OCI-LY7 (cell line): ENCODE measurements around the gene NTF4. TPM values are rescaled to one million over a fixed set of nuclear protein-coding genes. Genes with fewer than 3 reads are reported as not detected.

Source experiments
- BruUV-seq: library from RNA; stranded (reverse); fragments of 400-500 nt; replicated peaks from 2 replicates; lab custom pipeline; 2021; lab: Mats Ljungman, UMichigan
- CTCF ChIA-PET: fragments of 300-600 bp; sonication (Branson Sonifier 250); formaldehyde crosslinking; loops from one replicate; lab custom pipeline; 2022; ENCODE audit warnings: antibody characterized with exemption; ENCODE audit not compliant: unreplicated experiment; lab: Charles Lee
- POLR2A ChIA-PET: fragments of 300-600 bp; sonication (Branson Sonifier 250); formaldehyde crosslinking; loops from one replicate; lab custom pipeline; 2022; ENCODE audit warnings: antibody characterized with exemption; lab: Charles Lee
- DNase-seq: peaks from one replicate; pipeline ENCODE4 v3.0.0-alpha.2; 2015; ENCODE audit warnings: low spot score
- H2AFZ ChIP-seq: fragments of 200-600 bp; sonication (generic), shearing (Covaris generic); 2 replicates; pipeline ENCODE4 v1.6.1; 2014; ENCODE audit warnings: mild to moderate bottlenecking, antibody characterized with exemption, low read length, moderate library complexity
- H3K27ac ChIP-seq: fragments of 200-600 bp; sonication (generic); 2 replicates; pipeline ENCODE4 v1.5.1; 2014; ENCODE audit warnings: mixed run types, low read depth, mild to moderate bottlenecking, moderate library complexity, low read length, inconsistent platforms; ENCODE audit not compliant: poor library complexity, severe bottlenecking
- H3K36me3 ChIP-seq: fragments of 200-600 bp; sonication (generic); 2 replicates; pipeline ENCODE4 v1.6.1; 2014; ENCODE audit warnings: mild to moderate bottlenecking, antibody characterized with exemption, low read length, moderate library complexity, mixed read lengths; ENCODE audit not compliant: insufficient read depth
- H3K4me1 ChIP-seq: fragments of 200-600 bp; sonication (generic); 2 replicates; pipeline ENCODE4 v1.5.1; 2014; ENCODE audit warnings: mild to moderate bottlenecking, low read length; ENCODE audit not compliant: insufficient read depth, poor library complexity, severe bottlenecking
- H3K4me2 ChIP-seq: fragments of 200-600 bp; sonication (generic); 2 replicates; pipeline ENCODE4 v1.6.1; 2014; ENCODE audit warnings: mild to moderate bottlenecking, low read length
- H3K4me3 ChIP-seq: fragments of 200-600 bp; sonication (generic); 2 replicates; pipeline ENCODE4 v1.5.1; 2014; ENCODE audit warnings: mild to moderate bottlenecking, low read depth, low read length; ENCODE audit not compliant: poor library complexity, severe bottlenecking
- H3K79me2 ChIP-seq: fragments of 200-600 bp; sonication (generic); 2 replicates; pipeline ENCODE4 v1.6.1; 2016; ENCODE audit warnings: low read depth, mild to moderate bottlenecking, low read length, moderate library complexity, mixed read lengths; ENCODE audit not compliant: insufficient read depth
- H3K9me2 ChIP-seq: fragments of 200-600 bp; sonication (generic); 2 replicates; pipeline ENCODE4 v1.6.1; 2016; ENCODE audit warnings: mild to moderate bottlenecking, low read length, mixed read lengths; ENCODE audit not compliant: insufficient read depth
- H3K9me3 ChIP-seq: fragments of 200-600 bp; sonication (generic); 2 replicates; pipeline ENCODE4 v1.6.1; 2014; ENCODE audit warnings: mild to moderate bottlenecking, mixed run types, low read length, mixed read lengths
- H4K20me1 ChIP-seq: fragments of 200-600 bp; sonication (generic); 2 replicates; pipeline ENCODE4 v1.6.1; 2014; ENCODE audit warnings: mild to moderate bottlenecking, antibody characterized with exemption, low read length, moderate library complexity, mixed read lengths; ENCODE audit not compliant: insufficient read depth
- EZH2phosphoT487 ChIP-seq: fragments of 200-600 bp; sonication (generic); IDR thresholded peaks from 2 replicates; pipeline ENCODE4 v1.6.1; 2018; ENCODE audit warnings: low read depth, borderline replicate concordance, mild to moderate bottlenecking, mixed run types, antibody characterized with exemption, low read length, moderate library complexity, mixed read lengths
- intact Hi-C: fragments of 100-400 bp; cut with micrococcal nuclease; formaldehyde crosslinking; loops from one replicate; pipeline ENCODE4 v1.10.0; 2022; ENCODE audit not compliant: unreplicated experiment
- total RNA-seq, 2 experiments: library from RNA; depleted of rRNA in 1 of 2; stranded (reverse); fragments of >200 nt in 1 of 2; shearing (Covaris generic) in 1 of 2; gene quantifications; 2 replicates each; pipeline ENCODE4 v1.2.3, GENCODE V29; 2014 to 2022
- TF ChIP-seq, protein P1 (sequence below): fragments of 200-600 bp; sonication (generic); conservative IDR thresholded peaks from 2 replicates; pipeline ENCODE4 v1.5.1; 2014; ENCODE audit warnings: mild to moderate bottlenecking, antibody characterized with exemption, low read length, moderate library complexity, mixed read lengths

The NTF4 gene
- total RNA-seq, 2 experiments from 2014 or later = not detected

GRCh38 chr19:49101160-49101559 lies 36.5 kb upstream of the NTF4 start:
- TF ChIP-seq, protein P1, sequence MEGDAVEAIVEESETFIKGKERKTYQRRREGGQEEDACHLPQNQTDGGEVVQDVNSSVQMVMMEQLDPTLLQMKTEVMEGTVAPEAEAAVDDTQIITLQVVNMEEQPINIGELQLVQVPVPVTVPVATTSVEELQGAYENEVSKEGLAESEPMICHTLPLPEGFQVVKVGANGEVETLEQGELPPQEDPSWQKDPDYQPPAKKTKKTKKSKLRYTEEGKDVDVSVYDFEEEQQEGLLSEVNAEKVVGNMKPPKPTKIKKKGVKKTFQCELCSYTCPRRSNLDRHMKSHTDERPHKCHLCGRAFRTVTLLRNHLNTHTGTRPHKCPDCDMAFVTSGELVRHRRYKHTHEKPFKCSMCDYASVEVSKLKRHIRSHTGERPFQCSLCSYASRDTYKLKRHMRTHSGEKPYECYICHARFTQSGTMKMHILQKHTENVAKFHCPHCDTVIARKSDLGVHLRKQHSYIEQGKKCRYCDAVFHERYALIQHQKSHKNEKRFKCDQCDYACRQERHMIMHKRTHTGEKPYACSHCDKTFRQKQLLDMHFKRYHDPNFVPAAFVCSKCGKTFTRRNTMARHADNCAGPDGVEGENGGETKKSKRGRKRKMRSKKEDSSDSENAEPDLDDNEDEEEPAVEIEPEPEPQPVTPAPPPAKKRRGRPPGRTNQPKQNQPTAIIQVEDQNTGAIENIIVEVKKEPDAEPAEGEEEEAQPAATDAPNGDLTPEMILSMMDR = no peak
- TF ChIP-seq EZH2phosphoT487 = no peak
- H3K9me2 ChIP-seq = no peaks in the 10 kb centered on the region
- H3K27ac ChIP-seq = no peak overlapping the region
- no peak overlapping the region for H3K4me3 ChIP-seq
- no TSS peak for BruUV-seq
- CTCF ChIA-PET = no interaction called here
- intact Hi-C loops = no loop called here
- H3K4me2 ChIP-seq = no peak overlapping the region
- H4K20me1 ChIP-seq = no peaks in the 10 kb centered on the region; the same call in 1 of the 2 replicates
- H3K36me3 ChIP-seq = peaks cover 97% of the 10 kb centered on the region
- DNase-seq = no peak
- H3K9me3 ChIP-seq = no peaks in the 10 kb centered on the region
- no peak overlapping the region for H2AFZ ChIP-seq
- POLR2A ChIA-PET = interaction anchor here (0.6 kb wide), 1 partner anchor 99 kb away, joined by 7 read pairs; no protein-coding TSS in a partner anchor
- no peaks in the 10 kb centered on the region for H3K4me1 ChIP-seq
- H3K79me2 ChIP-seq = no peaks in the 10 kb centered on the region; the same call in 1 of the 2 replicates

GRCh38 chr19:49098795-49099194 lies 34.2 kb upstream of the NTF4 start:
- no peak overlapping the region for H3K4me2 ChIP-seq
- H3K27ac ChIP-seq = no peak overlapping the region
- H4K20me1 ChIP-seq = no peaks in the 10 kb centered on the region; the same call in 1 of the 2 replicates
- no TSS peak for BruUV-seq
- H3K4me1 ChIP-seq = no peaks in the 10 kb centered on the region
- DNase-seq = no peak
- ChIA-PET CTCF (interaction anchor here (2.1 kb wide), 1 partner anchor 127 kb away, joined by 6 read pairs; no protein-coding TSS in a partner anchor), POLR2A (interaction anchor here (0.6 kb wide), 1 partner anchor 347 kb away, joined by 5 read pairs; no protein-coding TSS in a partner anchor)
- TF ChIP-seq EZH2phosphoT487 = no peak
- TF ChIP-seq, protein P1 = no peak
- no peak overlapping the region for H3K4me3 ChIP-seq
- no peak overlapping the region for H2AFZ ChIP-seq
- intact Hi-C loops = loop anchor here (5.0 kb wide), 2 partner anchors 109 to 129 kb away; no protein-coding TSS in a partner anchor
- no peaks in the 10 kb centered on the region for H3K9me2 ChIP-seq
- no peaks in the 10 kb centered on the region; the same call in 1 of the 2 replicates for H3K79me2 ChIP-seq
- H3K9me3 ChIP-seq = no peaks in the 10 kb centered on the region
- peaks cover 97% of the 10 kb centered on the region for H3K36me3 ChIP-seq
